ENCODE results near the gene UNC5C. TPM values are rescaled to one million over a fixed set of nuclear protein-coding genes. Genes with fewer than 3 reads are reported as not detected.

The UNC5C gene
- total RNA-seq, 1 experiment from 2014 or later, result 0.11 TPM

DNA sequence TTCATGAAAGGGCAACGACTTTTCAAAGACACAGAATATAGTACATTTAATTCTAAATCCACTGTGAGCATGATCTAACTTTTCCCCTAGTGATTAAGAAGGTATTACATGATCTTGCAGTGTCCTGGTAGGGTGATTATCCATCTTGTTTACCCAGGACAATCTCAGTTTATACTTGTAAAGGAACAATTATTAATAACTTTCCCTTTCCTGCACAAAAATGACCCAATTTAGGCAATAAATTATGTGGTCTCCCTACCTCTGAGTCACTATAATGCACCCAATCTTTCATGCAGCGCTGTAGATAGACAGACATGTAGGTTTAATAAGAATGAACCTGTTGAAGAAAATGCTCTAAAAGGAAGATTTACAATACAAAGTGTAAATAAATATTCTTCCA lies 22.7 kb downstream of the UNC5C start:
- no peak for DNase-seq (ENCODE audit: low spot score)
- intact Hi-C loops (cut with micrococcal nuclease; ENCODE audit: unreplicated experiment), result no loop called here
- no peak overlapping the region for H3K4me3 ChIP-seq (ENCODE audit: low read depth, low read length, poor library complexity, severe bottlenecking)
- H3K27me3 ChIP-seq (replicated peaks; ENCODE audit: insufficient read depth, low read depth, low read length, poor library complexity), result no peaks in the 10 kb centered on the region
- TF ChIP-seq, protein P1, sequence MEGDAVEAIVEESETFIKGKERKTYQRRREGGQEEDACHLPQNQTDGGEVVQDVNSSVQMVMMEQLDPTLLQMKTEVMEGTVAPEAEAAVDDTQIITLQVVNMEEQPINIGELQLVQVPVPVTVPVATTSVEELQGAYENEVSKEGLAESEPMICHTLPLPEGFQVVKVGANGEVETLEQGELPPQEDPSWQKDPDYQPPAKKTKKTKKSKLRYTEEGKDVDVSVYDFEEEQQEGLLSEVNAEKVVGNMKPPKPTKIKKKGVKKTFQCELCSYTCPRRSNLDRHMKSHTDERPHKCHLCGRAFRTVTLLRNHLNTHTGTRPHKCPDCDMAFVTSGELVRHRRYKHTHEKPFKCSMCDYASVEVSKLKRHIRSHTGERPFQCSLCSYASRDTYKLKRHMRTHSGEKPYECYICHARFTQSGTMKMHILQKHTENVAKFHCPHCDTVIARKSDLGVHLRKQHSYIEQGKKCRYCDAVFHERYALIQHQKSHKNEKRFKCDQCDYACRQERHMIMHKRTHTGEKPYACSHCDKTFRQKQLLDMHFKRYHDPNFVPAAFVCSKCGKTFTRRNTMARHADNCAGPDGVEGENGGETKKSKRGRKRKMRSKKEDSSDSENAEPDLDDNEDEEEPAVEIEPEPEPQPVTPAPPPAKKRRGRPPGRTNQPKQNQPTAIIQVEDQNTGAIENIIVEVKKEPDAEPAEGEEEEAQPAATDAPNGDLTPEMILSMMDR (conservative IDR thresholded peaks at IDR 0.05; ENCODE audit: low read depth, low read length), result no peak
- TF ChIP-seq EZH2 (IDR thresholded peaks at IDR 0.05; ENCODE audit: borderline replicate concordance, low read depth, low read length, poor library complexity, severe bottlenecking), result no peak
- H3K9me3 ChIP-seq (ENCODE audit: low read depth, low read length, poor library complexity, severe bottlenecking), result no peaks in the 10 kb centered on the region
- H3K4me1 ChIP-seq (ENCODE audit: insufficient read depth, low read length, poor library complexity, severe bottlenecking), result no peaks in the 10 kb centered on the region
- H3K36me3 ChIP-seq (ENCODE audit: insufficient read depth, low read length, poor library complexity, severe bottlenecking), result no peaks in the 10 kb centered on the region
- CTCF ChIA-PET, result no interaction called here
- H3K27ac ChIP-seq (ENCODE audit: low read depth, low read length, poor library complexity, severe bottlenecking), result no peak overlapping the region
- BruUV-seq (replicated peaks), result no TSS peak
- POLR2A ChIA-PET (ENCODE audit: low non-redundant PET), result no interaction called here

- H3K4me1 ChIP-seq (ENCODE audit: insufficient read depth, low read length, poor library complexity, severe bottlenecking), result no peaks in the 10 kb centered on the region
- ChIA-PET POLR2A (ENCODE audit: low non-redundant PET) (no interaction called here), CTCF (no interaction called here)
- no peaks in the 10 kb centered on the region for H3K36me3 ChIP-seq (ENCODE audit: insufficient read depth, low read length, poor library complexity, severe bottlenecking)
- no peak for TF ChIP-seq EZH2 (IDR thresholded peaks at IDR 0.05; ENCODE audit: borderline replicate concordance, low read depth, low read length, poor library complexity, severe bottlenecking)
- TF ChIP-seq, protein P1 (conservative IDR thresholded peaks at IDR 0.05; ENCODE audit: low read depth, low read length), result no peak
- no TSS peak for BruUV-seq (replicated peaks)
- intact Hi-C loops (cut with micrococcal nuclease; ENCODE audit: unreplicated experiment), result no loop called here
- H3K27me3 ChIP-seq (replicated peaks; ENCODE audit: insufficient read depth, low read depth, low read length, poor library complexity), result no peaks in the 10 kb centered on the region
- no peak overlapping the region for H3K4me3 ChIP-seq (ENCODE audit: low read depth, low read length, poor library complexity, severe bottlenecking)
- H3K9me3 ChIP-seq (ENCODE audit: low read depth, low read length, poor library complexity, severe bottlenecking), result no peaks in the 10 kb centered on the region
- H3K27ac ChIP-seq (ENCODE audit: low read depth, low read length, poor library complexity, severe bottlenecking), result no peak overlapping the region
- DNase-seq (ENCODE audit: low spot score), result no peak
These were observed 24.0 kb downstream of the UNC5C start for GRCh38 chr4:95524729-95525128.

DNA sequence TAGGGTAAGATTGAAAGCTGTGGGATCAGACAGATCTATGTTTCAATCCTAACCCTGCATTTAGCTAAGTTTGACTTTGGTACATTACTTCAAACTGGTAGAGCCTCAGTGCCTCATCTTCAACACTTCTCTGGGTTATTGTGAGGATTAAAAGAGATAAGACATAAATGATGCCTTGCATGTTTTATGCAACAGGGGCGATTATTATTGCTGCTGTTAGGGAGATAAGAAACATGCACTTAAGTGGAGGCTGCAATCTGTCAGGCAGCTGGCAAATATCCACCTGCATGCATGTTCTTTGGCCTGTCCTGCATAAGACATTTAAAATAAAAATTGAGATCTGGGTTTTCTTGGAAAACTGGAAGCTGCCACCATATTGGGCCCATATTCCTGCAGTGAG lies 24.6 kb downstream of the UNC5C start:
- Histone ChIP-seq H3K9me3 (ENCODE audit: low read depth, low read length, poor library complexity, severe bottlenecking) (no peaks in the 10 kb centered on the region), H3K4me3 (ENCODE audit: low read depth, low read length, poor library complexity, severe bottlenecking) (no peak overlapping the region), H3K36me3 (ENCODE audit: insufficient read depth, low read length, poor library complexity, severe bottlenecking) (no peaks in the 10 kb centered on the region), H3K27ac (ENCODE audit: low read depth, low read length, poor library complexity, severe bottlenecking) (no peak overlapping the region), H3K4me1 (ENCODE audit: insufficient read depth, low read length, poor library complexity, severe bottlenecking) (no peaks in the 10 kb centered on the region), H3K27me3 (replicated peaks; ENCODE audit: insufficient read depth, low read depth, low read length, poor library complexity) (no peaks in the 10 kb centered on the region)
- DNase-seq (ENCODE audit: low spot score), result no peak
- BruUV-seq (replicated peaks), result no TSS peak
- TF ChIP-seq EZH2 (IDR thresholded peaks at IDR 0.05; ENCODE audit: borderline replicate concordance, low read depth, low read length, poor library complexity, severe bottlenecking), result no peak
- TF ChIP-seq, protein P1 (conservative IDR thresholded peaks at IDR 0.05; ENCODE audit: low read depth, low read length), result no peak
- ChIA-PET CTCF (no interaction called here), POLR2A (ENCODE audit: low non-redundant PET) (no interaction called here)
- intact Hi-C loops (cut with micrococcal nuclease; ENCODE audit: unreplicated experiment), result no loop called here
